Fibroblast of lung (primary cell): ENCODE data around the gene PTPRM. TPM values are rescaled to one million over a fixed set of nuclear protein-coding genes. Genes with fewer than 3 reads are reported as not detected.
A peak's percentile ranks its signal among the peaks of the same experiment; 100 is the strongest.

Experiments
- DNase-seq, 2 donors: peaks; one replicate each; pipeline versions ENCODE4 v3.0.0 to v3.0.0-alpha.2; 2010; ENCODE audit warnings: low read depth in 2 of 2
- H2AFZ ChIP-seq: 2 replicates; pipeline ENCODE4 v1.5.1; 2012; ENCODE audit warnings: low read length, control low read depth, inconsistent platforms
- H3K27ac ChIP-seq: 2 replicates; pipeline ENCODE4 v1.5.1; 2011; ENCODE audit warnings: low read length, control low read depth; ENCODE audit not compliant: insufficient read depth
- H3K27me3 ChIP-seq: 2 replicates; pipeline ENCODE4 v1.5.1; 2011; ENCODE audit warnings: mild to moderate bottlenecking, low read length; ENCODE audit not compliant: control insufficient read depth, insufficient read depth
- H3K36me3 ChIP-seq: 2 replicates; pipeline ENCODE4 v1.5.1; 2011; ENCODE audit warnings: low read length; ENCODE audit not compliant: control insufficient read depth, insufficient read depth
- H3K4me1 ChIP-seq: 2 replicates; pipeline ENCODE4 v1.5.1; 2011; ENCODE audit warnings: low read length; ENCODE audit not compliant: control insufficient read depth, insufficient read depth; ENCODE audit errors: extremely low read depth
- H3K4me2 ChIP-seq: 2 replicates; pipeline ENCODE4 v1.5.1; 2011; ENCODE audit warnings: low read length, control low read depth; ENCODE audit not compliant: insufficient read depth; ENCODE audit errors: extremely low read depth
- H3K4me3 ChIP-seq, 4 experiments: fragments of 200-600 bp in 1 of 4; sonication (generic) in 1 of 4; replicated peaks in 1 of 4; 2 replicates each; pipeline ENCODE4 v1.5.1; 2011 to 2016; ENCODE audit warnings: low read length in 4 of 4, low read depth in 3 of 4, mild to moderate bottlenecking in 3 of 4, control low read depth in 2 of 4, inconsistent platforms in 1 of 4, mixed read lengths in 1 of 4; ENCODE audit not compliant: insufficient read depth in 1 of 4; ENCODE audit errors: control extremely low read depth in 1 of 4
- H3K79me2 ChIP-seq: 2 replicates; pipeline ENCODE4 v1.5.1; 2012; ENCODE audit warnings: mild to moderate bottlenecking, low read length, inconsistent platforms; ENCODE audit not compliant: control insufficient read depth, insufficient read depth
- H3K9ac ChIP-seq: 2 replicates; pipeline ENCODE4 v1.5.1; 2011; ENCODE audit warnings: mild to moderate bottlenecking, low read length, control low read depth; ENCODE audit not compliant: insufficient read depth
- H3K9me3 ChIP-seq: 2 replicates; pipeline ENCODE4 v1.5.1; 2012; ENCODE audit warnings: low read depth, low read length; ENCODE audit not compliant: control insufficient read depth, insufficient read depth
- H4K20me1 ChIP-seq: 2 replicates; pipeline ENCODE4 v1.5.1; 2011; ENCODE audit warnings: low read length; ENCODE audit not compliant: control insufficient read depth, insufficient read depth; ENCODE audit errors: extremely low read depth
- CTCF ChIP-seq, 2 donors: IDR thresholded peaks in 1 of 2; conservative IDR thresholded peaks in 1 of 2; 1 replicate in 1 of 2; 2 replicates in 1 of 2; pipeline ENCODE4 v1.5.1; 2011 to 2012; ENCODE audit warnings: low read length in 2 of 2, control low read depth in 1 of 2, inconsistent platforms in 1 of 2, low read depth in 1 of 2, mild to moderate bottlenecking in 1 of 2
- EZH2 ChIP-seq: IDR thresholded peaks from 2 replicates; pipeline ENCODE4 v1.5.1; 2012; ENCODE audit warnings: low read length, control low read depth, mild to moderate bottlenecking; ENCODE audit errors: missing control alignments
- polyA plus RNA-seq, 2 donors: library from polyadenylated mRNA; depleted of rRNA in 1 of 2; stranded (reverse) in 1 of 2; unstranded in 1 of 2; fragments of >200 nt; gene quantifications; 2 replicates each; pipeline ENCODE4 v1.2.1, GENCODE V29; 2011 to 2012; ENCODE audit warnings: missing spikeins in 1 of 2
- total RNA-seq: library from RNA; depleted of rRNA; stranded (reverse); fragments of >200 nt; gene quantifications from 2 replicates; pipeline ENCODE4 v1.2.1, GENCODE V29; 2014

PTPRM gene
- total and polyA plus RNA-seq, 2 donors (not counting 1 experiment from before 2014, with no cell fraction given): 86.6 to 87.0 TPM

- Histone ChIP-seq H3K9ac (no peak overlapping the region), H3K27ac (no peak overlapping the region), H2AFZ (no peak overlapping the region), H3K4me1 (no peaks in the 10 kb centered on the region), H3K36me3 (no peaks in the 10 kb centered on the region), H4K20me1 (no peaks in the 10 kb centered on the region), H3K9me3 (no peaks in the 10 kb centered on the region), H3K4me3 (no peak overlapping the region), H3K4me2 (no peak overlapping the region), H3K27me3 (no peaks in the 10 kb centered on the region), H3K79me2 (no peaks in the 10 kb centered on the region)
- TF ChIP-seq EZH2: no peak
- TF ChIP-seq CTCF (conservative IDR thresholded peaks at IDR 0.05 in 1 of 2, IDR thresholded peaks at IDR 0.05 in 1 of 2; ENCODE audit: low read depth in 1 of 2, low read length in 2 of 2): no peak
- peak in 1 of 2 donors; percentile 21 for DNase-seq
Observed at GRCh38 chr18:7784171-7784570, 217.1 kb downstream of the PTPRM start.

- no peaks in the 10 kb centered on the region for H3K36me3 ChIP-seq
- H3K27ac ChIP-seq: no peak overlapping the region
- H3K9me3 ChIP-seq: no peaks in the 10 kb centered on the region
- H2AFZ ChIP-seq: no peak overlapping the region
- H4K20me1 ChIP-seq: no peaks in the 10 kb centered on the region
- TF ChIP-seq CTCF (conservative IDR thresholded peaks at IDR 0.05 in 1 of 2, IDR thresholded peaks at IDR 0.05 in 1 of 2; ENCODE audit: low read depth in 1 of 2, low read length in 2 of 2) (no peak), EZH2 (no peak)
- H3K4me2 ChIP-seq: no peak overlapping the region
- no peaks in the 10 kb centered on the region for H3K4me1 ChIP-seq
- DNase-seq: no peak
- H3K79me2 ChIP-seq: no peaks in the 10 kb centered on the region
- no peak overlapping the region for H3K9ac ChIP-seq
- no peaks in the 10 kb centered on the region for H3K27me3 ChIP-seq
- H3K4me3 ChIP-seq: no peak overlapping the region
Observed at GRCh38 chr18:7786569-7786968, 219.5 kb downstream of the PTPRM start.

- no peaks in the 10 kb centered on the region for H3K27me3 ChIP-seq
- no peaks in the 10 kb centered on the region for H4K20me1 ChIP-seq
- no peak for TF ChIP-seq CTCF (conservative IDR thresholded peaks at IDR 0.05 in 1 of 2, IDR thresholded peaks at IDR 0.05 in 1 of 2; ENCODE audit: low read depth in 1 of 2, low read length in 2 of 2)
- no peak for TF ChIP-seq EZH2
- H3K79me2 ChIP-seq: no peaks in the 10 kb centered on the region
- no peak overlapping the region for H3K27ac ChIP-seq
- no peaks in the 10 kb centered on the region for H3K4me1 ChIP-seq
- DNase-seq: no peak
- no peaks in the 10 kb centered on the region for H3K9me3 ChIP-seq
- no peak overlapping the region for H3K9ac ChIP-seq
- no peak overlapping the region for H3K4me3 ChIP-seq
- H2AFZ ChIP-seq: no peak overlapping the region
- no peak overlapping the region for H3K4me2 ChIP-seq
- no peaks in the 10 kb centered on the region for H3K36me3 ChIP-seq
Observed at GRCh38 chr18:7787339-7787738, 220.2 kb downstream of the PTPRM start.
